Karpas-422 (cell line): Measurements from ENCODE around the gene CCPG1. TPM values are rescaled to one million over a fixed set of nuclear protein-coding genes. Genes with fewer than 3 reads are reported as not detected.
"Not testable (repeated sequence)": the region's sequence is repeated elsewhere in the genome, so short reads cannot be mapped to it uniquely, and the experiment has no call there.

Experiments used
- DNase-seq: peaks from one replicate; pipeline ENCODE4 v3.0.0-alpha.2; 2015
- H2AFZ ChIP-seq: fragments of 200-600 bp; sonication (generic); 2 replicates; pipeline ENCODE4 v1.6.1; 2014; ENCODE audit warnings: antibody characterized with exemption, low read length, mixed read lengths
- H3K27ac ChIP-seq: fragments of 200-600 bp; sonication (generic); 2 replicates; pipeline ENCODE4 v1.5.1; 2014; ENCODE audit warnings: mild to moderate bottlenecking, low read length, moderate library complexity
- H3K27me3 ChIP-seq: fragments of 200-600 bp; sonication (generic); 2 replicates; pipeline ENCODE4 v1.6.1; 2014; ENCODE audit warnings: low read length, mixed read lengths
- H3K36me3 ChIP-seq: fragments of 200-600 bp; sonication (generic); 2 replicates; pipeline ENCODE4 v1.6.1; 2014; ENCODE audit warnings: low read length, mixed read lengths; ENCODE audit not compliant: insufficient read depth
- H3K4me1 ChIP-seq: fragments of 200-600 bp; sonication (generic); 2 replicates; pipeline ENCODE4 v1.6.1; 2014; ENCODE audit warnings: mild to moderate bottlenecking, low read length, mixed read lengths
- H3K4me2 ChIP-seq: fragments of 200-600 bp; sonication (generic); 2 replicates; pipeline ENCODE4 v1.6.1; 2014; ENCODE audit warnings: low read length, low read depth, mild to moderate bottlenecking; ENCODE audit not compliant: poor library complexity, severe bottlenecking
- H3K4me3 ChIP-seq: fragments of 200-600 bp; sonication (generic); 2 replicates; pipeline ENCODE4 v1.5.1; 2014; ENCODE audit warnings: mild to moderate bottlenecking, antibody characterized with exemption, low read length, mixed read lengths
- H3K79me2 ChIP-seq: fragments of 200-600 bp; sonication (generic); 2 replicates; pipeline ENCODE4 v1.6.1; 2014; ENCODE audit warnings: mild to moderate bottlenecking, low read length, mixed read lengths
- H3K9ac ChIP-seq: fragments of 200-600 bp; sonication (generic); 2 replicates; pipeline ENCODE4 v1.6.0; 2014; ENCODE audit warnings: low read length
- H3K9me2 ChIP-seq: fragments of 200-600 bp; sonication (generic), shearing (Covaris generic); replicated peaks from 2 replicates; pipeline ENCODE4 v1.6.0; 2014; ENCODE audit warnings: mild to moderate bottlenecking, low read length, moderate library complexity; ENCODE audit not compliant: insufficient read depth
- H3K9me3 ChIP-seq: fragments of 300-700, 200-600 bp; sonication (generic); 2 replicates; pipeline ENCODE4 v1.6.1; 2014; ENCODE audit warnings: low read length, mixed read lengths
- H4K20me1 ChIP-seq: fragments of 200-600 bp; sonication (generic); 2 replicates; pipeline ENCODE4 v1.6.1; 2014; ENCODE audit warnings: mild to moderate bottlenecking, antibody characterized with exemption, low read length, low read depth; ENCODE audit not compliant: insufficient read depth
- total RNA-seq: library from RNA; depleted of rRNA; stranded (reverse); fragments of >200 nt; shearing (Covaris generic); gene quantifications from 2 replicates; pipeline ENCODE4 v1.2.3, GENCODE V29; 2014; ENCODE audit warnings: low replicate concordance

Gene CCPG1
- total RNA-seq, 1 experiment from 2014 or later: 68.3 TPM

- H3K36me3 ChIP-seq, H3K9me2 ChIP-seq, H4K20me1 ChIP-seq, H3K27ac ChIP-seq, H3K27me3 ChIP-seq, DNase-seq, H3K4me2 ChIP-seq, H2AFZ ChIP-seq, H3K9ac ChIP-seq, H3K9me3 ChIP-seq, H3K4me3 ChIP-seq: not testable (repeated sequence)
- Histone ChIP-seq H3K4me1 (peaks cover 36% of the 10 kb centered on the region), H3K79me2 (peaks cover 89% of the 10 kb centered on the region)
Measured at GRCh38 chr15:55400050-55400449, 8.1 kb downstream of the CCPG1 start.

GRCh38 chr15:55398243-55398642 lies 9.9 kb downstream of the CCPG1 start:
- no peaks in the 10 kb centered on the region for H3K9me3 ChIP-seq
- H2AFZ ChIP-seq: no peak overlapping the region
- H3K27me3 ChIP-seq: no peaks in the 10 kb centered on the region
- H4K20me1 ChIP-seq: no peaks in the 10 kb centered on the region
- H3K9me2 ChIP-seq: no peaks in the 10 kb centered on the region
- no peak for DNase-seq
- H3K4me3 ChIP-seq: no peak overlapping the region
- peaks cover 5% of the 10 kb centered on the region; the same call in 1 of the 2 replicates for H3K36me3 ChIP-seq
- no peak overlapping the region for H3K9ac ChIP-seq
- H3K4me2 ChIP-seq: no peak overlapping the region
- no peak overlapping the region for H3K27ac ChIP-seq
- H3K4me1 ChIP-seq: peaks cover 20% of the 10 kb centered on the region
- H3K79me2 ChIP-seq: peaks cover 89% of the 10 kb centered on the region

GRCh38 chr15:55394694-55395093 lies 13.5 kb downstream of the CCPG1 start:
- H3K4me2 ChIP-seq: no peak overlapping the region

GRCh38 chr15:55389264-55389607 lies 18.9 kb downstream of the CCPG1 start:
- H3K9me2 ChIP-seq: no peaks in the 10 kb centered on the region
- no peak overlapping the region for H3K4me3 ChIP-seq
- H3K4me2 ChIP-seq: no peak overlapping the region
- H3K36me3 ChIP-seq: peaks cover 20% of the 10 kb centered on the region
- H3K4me1 ChIP-seq: peaks cover 9% of the 10 kb centered on the region
- H3K79me2 ChIP-seq: peaks cover 36% of the 10 kb centered on the region
- H4K20me1 ChIP-seq: no peaks in the 10 kb centered on the region
- no peak for DNase-seq
- no peak overlapping the region for H3K9ac ChIP-seq
- no peak overlapping the region for H3K27ac ChIP-seq
- no peaks in the 10 kb centered on the region for H3K9me3 ChIP-seq
- H2AFZ ChIP-seq: no peak overlapping the region
- H3K27me3 ChIP-seq: no peaks in the 10 kb centered on the region

More at GRCh38 chr15:55394694-55395093, 13.5 kb downstream of the CCPG1 start:
- H3K9me3 ChIP-seq: no peaks in the 10 kb centered on the region
- H3K9ac ChIP-seq: no peak overlapping the region
- H3K9me2 ChIP-seq: no peaks in the 10 kb centered on the region
- peaks cover 5% of the 10 kb centered on the region; the same call in 1 of the 2 replicates for H3K36me3 ChIP-seq
- no peak overlapping the region for H2AFZ ChIP-seq
- H3K4me1 ChIP-seq: peaks cover 3% of the 10 kb centered on the region; the same call in 1 of the 2 replicates
- no peak overlapping the region for H3K27ac ChIP-seq
- peaks cover 79% of the 10 kb centered on the region for H3K79me2 ChIP-seq
- no peak overlapping the region for H3K4me3 ChIP-seq
- no peaks in the 10 kb centered on the region for H3K27me3 ChIP-seq
- DNase-seq: no peak
- no peaks in the 10 kb centered on the region for H4K20me1 ChIP-seq

GRCh38 chr15:55387027-55387426 lies 21.1 kb downstream of the CCPG1 start:
- Histone ChIP-seq H3K79me2 (peaks cover 17% of the 10 kb centered on the region), H3K36me3 (peaks cover 24% of the 10 kb centered on the region), H3K9ac (no peak overlapping the region), H3K4me3 (no peak overlapping the region), H3K9me3 (no peaks in the 10 kb centered on the region), H3K27me3 (no peaks in the 10 kb centered on the region), H3K4me1 (peaks cover 9% of the 10 kb centered on the region), H4K20me1 (no peaks in the 10 kb centered on the region), H3K27ac (no peak overlapping the region), H3K9me2 (no peaks in the 10 kb centered on the region), H2AFZ (no peak overlapping the region), H3K4me2 (no peak overlapping the region)
- no peak for DNase-seq

GRCh38 chr15:55383687-55384086 lies 24.5 kb downstream of the CCPG1 start:
- H3K4me1 ChIP-seq: peaks cover 9% of the 10 kb centered on the region
- DNase-seq: no peak
- no peak overlapping the region for H3K27ac ChIP-seq

GRCh38 chr15:55381595-55381994 lies 26.6 kb downstream of the CCPG1 start:
- no peak for DNase-seq
- no peaks in the 10 kb centered on the region for H3K9me3 ChIP-seq
- no peak overlapping the region for H2AFZ ChIP-seq
- no peak overlapping the region for H3K4me2 ChIP-seq
- no peak overlapping the region for H3K9ac ChIP-seq
- no peak overlapping the region for H3K27ac ChIP-seq
- H3K27me3 ChIP-seq: no peaks in the 10 kb centered on the region
- H4K20me1 ChIP-seq: no peaks in the 10 kb centered on the region
- H3K79me2 ChIP-seq: no peaks in the 10 kb centered on the region; the same call in 1 of the 2 replicates
- H3K36me3 ChIP-seq: peaks cover 18% of the 10 kb centered on the region
- H3K9me2 ChIP-seq: no peaks in the 10 kb centered on the region
- H3K4me3 ChIP-seq: no peak overlapping the region
- peaks cover 9% of the 10 kb centered on the region for H3K4me1 ChIP-seq

More at GRCh38 chr15:55383687-55384086, 24.5 kb downstream of the CCPG1 start:
- Histone ChIP-seq H3K9ac (no peak overlapping the region), H2AFZ (no peak overlapping the region), H3K4me2 (no peak overlapping the region), H3K79me2 (peaks cover 2% of the 10 kb centered on the region; the same call in 1 of the 2 replicates), H3K4me3 (no peak overlapping the region), H3K9me2 (no peaks in the 10 kb centered on the region), H4K20me1 (no peaks in the 10 kb centered on the region), H3K9me3 (no peaks in the 10 kb centered on the region), H3K27me3 (no peaks in the 10 kb centered on the region), H3K36me3 (peaks cover 24% of the 10 kb centered on the region)

GRCh38 chr15:55379095-55379494 lies 29.1 kb downstream of the CCPG1 start:
- peaks cover 14% of the 10 kb centered on the region for H3K36me3 ChIP-seq
- H3K27me3 ChIP-seq: no peaks in the 10 kb centered on the region
- no peaks in the 10 kb centered on the region for H3K9me3 ChIP-seq
- no peak for DNase-seq
- no peaks in the 10 kb centered on the region for H3K79me2 ChIP-seq
- H4K20me1 ChIP-seq: no peaks in the 10 kb centered on the region
- no peak overlapping the region for H2AFZ ChIP-seq
- no peak overlapping the region for H3K4me3 ChIP-seq
- H3K4me2 ChIP-seq: no peak overlapping the region
- no peak overlapping the region for H3K27ac ChIP-seq
- H3K4me1 ChIP-seq: no peaks in the 10 kb centered on the region
- H3K9ac ChIP-seq: no peak overlapping the region
- no peaks in the 10 kb centered on the region for H3K9me2 ChIP-seq
